Fibroblast of pulmonary artery (primary cell): ENCODE data around the gene RSU1.

Experiments used
- DNase-seq: peaks from one replicate; pipeline ENCODE4 v3.0.0-alpha.2; 2010; ENCODE audit warnings: low read depth
- H3K4me3 ChIP-seq: replicated peaks from 2 replicates; pipeline ENCODE4 v1.5.1; 2011; ENCODE audit warnings: low read depth, mild to moderate bottlenecking, control low read depth, low read length, moderate library complexity
- TF ChIP-seq, protein P1 (sequence below): IDR thresholded peaks from 2 replicates; pipeline ENCODE4 v1.5.1; 2011; ENCODE audit warnings: mild to moderate bottlenecking, control low read depth, low read length, inconsistent platforms; ENCODE audit errors: missing control alignments

Gene RSU1

DNA sequence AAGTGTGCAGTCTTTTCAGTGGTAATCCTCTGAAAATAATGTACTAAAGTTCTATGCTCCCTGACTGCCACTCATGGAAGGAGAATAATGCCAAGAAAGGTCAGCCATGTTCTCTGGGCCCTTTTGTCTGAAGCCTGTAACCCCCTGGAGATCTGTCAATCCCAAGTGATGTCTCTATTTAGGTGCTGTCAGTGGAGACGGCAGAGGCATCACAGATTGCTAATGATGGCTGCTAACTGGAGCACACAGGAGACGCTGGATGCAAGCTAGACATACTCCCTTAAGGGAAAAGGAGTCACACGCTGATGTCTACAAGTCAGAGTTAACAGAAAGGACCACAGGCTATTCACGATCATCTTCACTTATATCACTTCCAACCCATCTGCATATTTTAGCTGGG, 118.8 kb downstream of the RSU1 start:
- no peak for DNase-seq
- no peak overlapping the region for H3K4me3 ChIP-seq
- TF ChIP-seq, protein P1, sequence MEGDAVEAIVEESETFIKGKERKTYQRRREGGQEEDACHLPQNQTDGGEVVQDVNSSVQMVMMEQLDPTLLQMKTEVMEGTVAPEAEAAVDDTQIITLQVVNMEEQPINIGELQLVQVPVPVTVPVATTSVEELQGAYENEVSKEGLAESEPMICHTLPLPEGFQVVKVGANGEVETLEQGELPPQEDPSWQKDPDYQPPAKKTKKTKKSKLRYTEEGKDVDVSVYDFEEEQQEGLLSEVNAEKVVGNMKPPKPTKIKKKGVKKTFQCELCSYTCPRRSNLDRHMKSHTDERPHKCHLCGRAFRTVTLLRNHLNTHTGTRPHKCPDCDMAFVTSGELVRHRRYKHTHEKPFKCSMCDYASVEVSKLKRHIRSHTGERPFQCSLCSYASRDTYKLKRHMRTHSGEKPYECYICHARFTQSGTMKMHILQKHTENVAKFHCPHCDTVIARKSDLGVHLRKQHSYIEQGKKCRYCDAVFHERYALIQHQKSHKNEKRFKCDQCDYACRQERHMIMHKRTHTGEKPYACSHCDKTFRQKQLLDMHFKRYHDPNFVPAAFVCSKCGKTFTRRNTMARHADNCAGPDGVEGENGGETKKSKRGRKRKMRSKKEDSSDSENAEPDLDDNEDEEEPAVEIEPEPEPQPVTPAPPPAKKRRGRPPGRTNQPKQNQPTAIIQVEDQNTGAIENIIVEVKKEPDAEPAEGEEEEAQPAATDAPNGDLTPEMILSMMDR, result no peak

- DNase-seq, result no peak
Measured at GRCh38 chr10:16690417-16690816, 126.8 kb downstream of the RSU1 start.

DNA sequence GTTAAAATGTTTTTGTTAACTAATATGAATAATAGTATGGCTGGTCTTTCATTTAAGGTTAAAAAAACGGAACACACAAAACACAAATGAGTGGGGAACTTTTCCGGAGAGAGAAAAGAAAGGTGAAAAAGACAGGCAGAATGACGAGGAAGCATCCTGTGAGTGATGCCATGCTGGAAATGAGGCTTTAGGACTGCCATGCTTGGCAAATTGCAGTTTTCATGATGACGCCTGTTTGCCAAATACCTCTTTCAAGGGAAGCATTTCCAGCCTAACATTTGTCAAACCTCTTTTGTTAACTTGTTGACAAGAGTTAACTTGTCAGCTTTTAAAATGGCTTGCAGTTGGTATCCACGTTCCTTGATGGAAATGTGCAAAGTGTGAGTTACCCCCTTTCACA, 127.5 kb downstream of the RSU1 start:
- DNase-seq, result no peak
- TF ChIP-seq, protein P1, result no peak
- no peak overlapping the region for H3K4me3 ChIP-seq

More at GRCh38 chr10:16690417-16690816, 126.8 kb downstream of the RSU1 start:
- H3K4me3 ChIP-seq, result no peak overlapping the region
- TF ChIP-seq, protein P1, result no peak

DNA sequence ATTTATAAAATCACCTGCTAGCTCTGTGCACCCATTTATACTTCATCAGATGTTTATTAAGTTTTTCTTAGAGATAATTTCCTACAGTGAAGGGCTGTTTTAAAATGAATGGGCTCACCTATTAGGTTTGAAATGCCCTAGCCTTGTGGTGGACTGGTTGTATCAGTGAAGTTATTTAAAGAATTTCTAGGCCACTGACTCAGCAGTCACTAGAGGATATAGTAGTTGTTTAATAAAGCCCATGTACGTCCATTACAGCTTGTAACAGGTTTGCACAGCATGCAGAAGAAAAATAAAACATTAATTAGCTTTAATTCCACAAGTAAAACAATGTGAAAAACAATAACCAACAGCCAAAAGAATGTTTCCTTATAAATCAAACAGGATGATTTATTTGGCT, 128.0 kb downstream of the RSU1 start:
- TF ChIP-seq, protein P1, result no peak
- H3K4me3 ChIP-seq, result no peak overlapping the region
- DNase-seq, result peak; percentile 7

GRCh38 chr10:16686054-16686902, 130.9 kb downstream of the RSU1 start:
- H3K4me3 ChIP-seq, result no peak overlapping the region
- DNase-seq, result no peak
- TF ChIP-seq, protein P1, result no peak

DNA sequence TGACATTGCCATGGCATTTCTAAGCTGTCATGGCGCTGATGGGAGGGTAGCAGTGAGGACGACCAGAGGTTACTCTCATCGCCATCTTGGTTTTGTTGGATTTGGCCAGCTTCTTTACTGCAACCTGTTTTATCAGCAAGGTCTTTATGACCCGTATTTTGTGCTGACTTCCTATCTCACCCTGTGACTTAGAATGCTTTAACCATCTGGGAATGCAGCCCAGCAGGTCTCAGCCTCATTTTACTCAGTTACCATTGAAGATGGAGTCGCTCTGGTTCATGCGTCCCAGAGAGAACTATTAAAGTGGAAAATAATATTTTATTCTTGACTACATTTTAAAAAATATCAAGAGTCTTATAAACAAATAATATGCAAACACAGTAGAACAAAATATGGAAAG, 131.7 kb downstream of the RSU1 start:
- H3K4me3 ChIP-seq, result no peak overlapping the region
- no peak for DNase-seq
- TF ChIP-seq, protein P1, result no peak

DNA sequence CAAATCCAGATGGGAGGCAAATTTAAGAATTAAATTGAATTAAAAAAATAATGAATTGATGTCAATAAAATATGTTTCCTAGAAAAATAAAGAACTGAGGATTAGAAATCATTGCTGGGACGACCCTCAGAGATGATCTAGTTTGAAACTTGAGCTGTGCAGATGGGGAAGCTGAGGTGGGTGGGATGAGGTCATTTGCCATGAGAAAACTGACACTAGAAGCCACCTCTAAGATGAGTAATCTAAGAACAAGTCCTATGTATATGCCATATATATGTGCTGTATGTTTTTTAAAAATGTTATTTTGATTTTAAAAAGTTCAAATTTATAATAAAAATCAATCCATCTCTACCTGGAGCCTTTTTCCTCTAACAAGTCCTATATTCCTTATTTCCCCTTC, 135.7 kb downstream of the RSU1 start:
- TF ChIP-seq, protein P1, result no peak
- no peak overlapping the region for H3K4me3 ChIP-seq
- DNase-seq, result no peak
